ENCODE results near the gene MLN.
"Not testable (repeated sequence)": the region's sequence is repeated elsewhere in the genome, so short reads cannot be mapped to it uniquely, and the experiment has no call there.

Gene MLN

GRCh38 chr6:33834401-33835392 is 30.9 kb upstream of the MLN start:
- no peak for DNase-seq

- no peak for DNase-seq
Observed at GRCh38 chr6:33833599-33833998, 29.8 kb upstream of the MLN start.

- not testable (repeated sequence) for DNase-seq
Observed at GRCh38 chr6:33832831-33833230, 29.0 kb upstream of the MLN start.

GRCh38 chr6:33831725-33832124 is 27.9 kb upstream of the MLN start:
- DNase-seq = not testable (repeated sequence)

- no peak for DNase-seq
Observed at GRCh38 chr6:33830635-33831240, 26.9 kb upstream of the MLN start.

GRCh38 chr6:33828764-33829731 is 25.2 kb upstream of the MLN start:
- no peak for DNase-seq

- no peak for DNase-seq
Observed at GRCh38 chr6:33828452-33828763, 24.6 kb upstream of the MLN start.

- DNase-seq = no peak
Observed at GRCh38 chr6:33827546-33828451, 24.0 kb upstream of the MLN start.

GRCh38 chr6:33826537-33826936 is 22.7 kb upstream of the MLN start:
- DNase-seq = no peak

GRCh38 chr6:33824461-33825154 is 20.8 kb upstream of the MLN start:
- no peak for DNase-seq

GRCh38 chr6:33823806-33824205 is 20.0 kb upstream of the MLN start:
- DNase-seq = no peak

GRCh38 chr6:33822575-33823395 is 19.0 kb upstream of the MLN start:
- no peak for DNase-seq

GRCh38 chr6:33820784-33821520 is 17.1 kb upstream of the MLN start:
- DNase-seq = no peak

GRCh38 chr6:33820243-33820642 is 16.4 kb upstream of the MLN start:
- DNase-seq = no peak

- DNase-seq = no peak
Observed at GRCh38 chr6:33819021-33819420, 15.2 kb upstream of the MLN start.

- no peak for DNase-seq
Observed at GRCh38 chr6:33818293-33818692, 14.5 kb upstream of the MLN start.

- no peak for DNase-seq
Observed at GRCh38 chr6:33817489-33817888, 13.7 kb upstream of the MLN start.

GRCh38 chr6:33816911-33817310 is 13.1 kb upstream of the MLN start:
- DNase-seq = no peak

- DNase-seq = no peak
Observed at GRCh38 chr6:33815854-33816253, 12.1 kb upstream of the MLN start.

Data from activated T-cell treated with anti-CD3 and anti-CD28 coated beads, Interleukin-2, amount 50 U/mL, for 48 hours (primary cell).